GM21423 (cell line): Measurements from ENCODE around the gene KHDC1L.
A peak's percentile ranks its signal among the peaks of the same experiment; 100 is the strongest.
"Not testable (repeated sequence)": the region's sequence is repeated elsewhere in the genome, so short reads cannot be mapped to it uniquely, and the experiment has no call there.

Source experiments
- ATAC-seq: cut with Tn5 transposase; IDR thresholded peaks from one replicate; pipeline ENCODE4 v1.9.1; 2021; ENCODE audit warnings: mild to moderate bottlenecking, moderate library complexity; ENCODE audit not compliant: unreplicated experiment

KHDC1L gene

DNA sequence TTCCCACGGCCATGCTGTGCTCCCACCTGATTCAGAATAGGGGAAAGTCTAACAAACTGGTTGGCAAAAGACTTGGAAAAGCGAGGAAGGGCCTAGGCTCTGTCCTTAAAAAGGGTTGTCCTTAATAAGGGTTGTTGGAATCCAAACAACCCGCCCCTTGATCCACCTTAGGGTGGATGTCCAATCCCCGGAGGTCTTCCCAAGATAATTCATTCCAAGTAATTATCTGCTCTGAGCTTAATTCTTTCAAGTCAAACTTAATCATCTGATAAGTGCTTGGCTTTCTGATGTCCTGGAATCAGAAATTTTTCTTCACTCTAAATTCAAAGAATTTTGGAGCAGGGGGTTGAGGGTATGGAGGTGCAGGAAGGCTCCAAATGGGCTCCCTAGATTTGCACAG lies at the start of gene KHDC1L:
KHDC1L (minus strand) TSS at position 101 of the 400 bp plus-strand sequence; CDS start at position 13, 88 bp downstream.
- no peak for ATAC-seq

DNA sequence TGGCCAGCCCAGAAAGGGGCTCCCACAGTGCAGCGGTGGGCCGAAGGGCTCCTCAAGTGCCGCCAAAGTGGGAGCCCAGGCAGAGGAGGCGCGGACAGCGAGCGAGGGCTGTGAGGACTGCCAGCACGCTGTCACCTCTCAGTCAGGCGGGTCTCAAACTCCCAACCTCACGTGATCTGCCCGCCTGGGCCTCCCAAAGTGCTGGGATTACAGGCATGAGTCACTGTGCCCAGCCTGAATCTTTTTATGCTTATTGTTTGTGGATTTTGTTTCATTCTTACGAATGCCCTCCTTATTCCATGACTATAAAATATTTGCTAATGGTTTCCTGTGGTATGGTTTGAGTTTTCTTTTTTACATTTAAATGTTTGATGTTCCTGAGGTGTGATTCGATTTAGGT lies 44.0 kb upstream of the KHDC1L start:
- ATAC-seq: not testable (repeated sequence)

DNA sequence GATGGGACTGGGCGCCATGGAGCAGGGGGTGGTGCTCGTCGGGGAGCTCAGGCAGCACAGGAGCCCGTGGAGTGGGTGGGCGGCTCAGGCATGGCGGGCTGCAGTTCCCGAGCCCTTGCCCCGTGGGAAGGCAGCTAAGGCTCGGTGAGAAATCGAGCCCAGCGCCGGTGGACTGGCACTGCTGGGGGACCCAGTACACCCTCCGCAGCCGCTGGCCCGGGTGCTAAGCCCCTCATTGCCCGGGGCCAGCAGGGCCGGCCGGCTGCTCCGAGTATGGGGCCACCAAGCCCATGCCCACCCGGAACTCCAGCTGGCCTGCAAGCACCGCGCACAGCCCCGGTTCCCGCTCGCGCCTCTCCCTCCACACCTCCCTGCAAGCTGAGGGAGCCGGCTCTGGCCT lies 43.6 kb upstream of the KHDC1L start:
- ATAC-seq: not testable (repeated sequence)

DNA sequence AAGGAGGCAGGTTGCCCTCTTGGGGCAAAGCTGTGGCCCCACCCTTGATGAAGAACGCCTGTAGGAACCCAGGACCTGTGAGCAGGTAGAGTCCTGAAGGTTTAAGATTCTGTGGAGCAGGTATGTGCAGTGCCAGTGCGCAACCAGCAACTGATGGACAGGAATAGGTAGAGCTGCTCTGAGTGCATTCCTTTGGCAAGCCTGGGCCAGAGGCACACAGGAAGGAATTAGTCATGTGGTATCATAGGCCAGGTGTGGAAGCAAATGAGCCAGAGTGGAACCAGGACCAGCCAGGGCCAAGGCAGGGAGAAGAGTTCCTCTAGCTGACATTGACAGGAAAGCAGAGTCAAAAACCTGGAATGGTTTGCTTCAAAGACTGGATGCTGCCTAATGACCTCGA lies 39.1 kb upstream of the KHDC1L start:
- no peak for ATAC-seq

- ATAC-seq: peak; percentile 5
These were observed 38.2 kb upstream of the KHDC1L start for GRCh38 chr6:73263570-73263909.

DNA sequence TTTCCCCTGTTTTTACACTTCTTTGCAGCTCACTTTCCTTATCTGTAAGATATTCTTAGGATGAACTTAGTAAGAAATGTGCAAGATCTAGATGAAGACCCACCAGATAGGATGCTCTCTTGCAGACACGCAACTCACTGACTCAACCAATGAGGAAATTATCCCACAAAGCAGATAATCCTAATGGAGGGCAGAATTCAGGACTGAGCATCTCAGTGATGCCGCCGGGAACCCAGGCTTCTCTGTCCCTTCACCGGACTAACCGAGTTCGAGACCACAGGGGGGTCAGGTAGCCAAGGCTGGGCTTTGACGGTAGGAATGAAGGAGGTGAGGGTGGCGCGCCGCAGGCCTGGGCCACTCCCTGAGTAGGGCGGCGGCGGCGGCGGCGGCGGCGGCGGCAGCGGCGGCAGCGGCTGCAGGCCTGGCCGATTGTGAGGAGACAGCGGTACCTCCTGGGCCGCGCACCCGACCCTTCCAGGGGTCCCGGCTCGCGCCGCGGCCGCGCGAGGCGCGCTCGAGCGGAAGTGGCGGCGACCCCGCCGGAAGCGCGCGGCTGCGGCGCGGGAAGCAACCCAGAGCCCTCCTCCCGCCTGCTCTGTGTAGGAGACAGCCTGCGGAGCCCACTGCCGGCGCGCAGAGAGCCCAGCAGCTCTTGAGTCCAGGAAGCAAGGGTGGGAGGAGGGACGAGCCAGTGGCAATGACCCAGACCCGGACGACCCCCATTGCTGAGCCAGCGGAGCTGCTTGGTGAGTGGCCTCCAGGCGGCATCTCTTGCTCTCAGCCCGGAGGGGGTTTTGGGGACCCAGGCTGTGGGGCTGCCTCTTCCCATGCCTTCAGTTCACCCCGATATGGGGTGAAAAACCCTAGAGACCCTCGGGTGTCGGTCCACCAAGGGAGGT lies 37.6 kb upstream of the KHDC1L start, which contains the start of gene KHDC1:
KHDC1 (minus strand) TSS at position 526 of the 899 bp plus-strand sequence. CDS start 20,679 bp downstream, outside the sequence.
- ATAC-seq: peak; percentile 93

DNA sequence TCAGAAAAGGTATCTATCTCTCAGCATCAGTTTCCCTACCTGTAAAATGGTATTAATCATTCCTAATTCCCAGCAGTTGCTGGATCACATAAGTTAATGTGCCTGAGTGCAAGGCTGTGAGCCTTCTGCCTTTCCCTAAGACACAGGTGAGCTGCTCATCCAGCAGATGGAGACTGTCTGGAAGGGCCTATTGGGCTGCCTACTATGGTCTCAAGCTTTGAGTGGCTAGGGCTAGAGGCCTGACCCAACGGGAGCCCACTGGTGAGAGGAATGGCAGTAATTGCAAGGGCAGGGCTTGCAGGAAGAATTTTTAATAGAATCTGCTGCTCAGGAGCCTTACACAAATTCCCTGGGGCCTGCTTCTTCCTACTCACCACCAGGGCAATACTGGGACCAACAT lies 33.4 kb upstream of the KHDC1L start:
- ATAC-seq: no peak

GRCh38 chr6:73254323-73254722 lies 29.0 kb upstream of the KHDC1L start:
- not testable (repeated sequence) for ATAC-seq

- no peak for ATAC-seq
These were observed 27.4 kb upstream of the KHDC1L start for GRCh38 chr6:73252703-73253102.

DNA sequence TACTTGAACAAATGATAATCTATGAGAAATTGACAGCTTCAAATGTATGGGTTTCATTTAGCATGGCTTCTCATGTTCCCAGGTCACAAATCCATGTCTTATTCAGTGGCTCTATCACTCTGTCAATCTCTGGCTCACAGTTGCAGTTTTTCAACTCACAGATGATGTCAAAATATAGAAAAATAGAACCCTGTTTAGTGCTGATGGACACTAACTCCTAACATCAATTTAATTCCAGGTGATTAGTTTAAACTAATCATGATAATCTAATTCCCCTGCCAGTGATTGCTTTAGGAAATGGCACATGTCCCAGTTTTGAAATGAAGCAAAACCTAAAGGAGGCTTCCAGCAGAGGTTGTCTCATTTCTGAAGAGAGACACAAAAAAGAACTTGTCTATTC lies 24.7 kb upstream of the KHDC1L start:
- no peak for ATAC-seq

DNA sequence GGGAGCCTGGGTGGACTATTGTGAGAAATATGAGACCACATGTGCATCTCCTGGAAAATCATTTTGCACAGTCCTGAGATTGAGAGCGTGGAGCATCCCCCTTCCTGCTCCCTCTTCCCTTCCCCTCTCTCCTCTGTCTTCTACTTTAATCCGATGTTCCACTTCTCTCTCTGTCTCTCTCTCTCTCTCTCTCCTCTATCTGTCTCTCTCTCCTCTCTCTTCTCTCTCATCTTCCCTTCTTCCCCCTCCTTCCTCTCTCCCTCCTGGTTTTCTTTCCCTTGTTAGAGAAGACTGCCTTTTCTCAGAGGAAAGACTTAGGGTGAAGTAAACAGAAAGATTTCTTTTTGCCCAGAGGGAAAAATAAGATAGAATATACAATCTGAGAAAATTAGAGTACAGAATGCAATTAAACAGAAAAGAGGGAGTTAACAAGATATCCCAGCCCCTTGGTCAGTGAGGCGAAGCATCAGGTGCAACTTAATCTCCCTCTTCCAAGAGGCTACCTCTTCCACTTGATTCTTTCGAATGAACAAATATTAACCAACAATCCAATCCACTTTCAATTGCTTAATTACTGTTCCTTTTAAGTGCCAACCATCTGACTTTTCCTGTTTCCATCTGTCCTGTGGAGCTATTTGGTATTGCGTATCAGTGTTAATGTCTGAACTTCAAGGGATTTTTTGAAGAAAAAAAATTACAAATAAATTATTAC lies 23.1 kb upstream of the KHDC1L start:
- ATAC-seq: no peak

- no peak for ATAC-seq
These were observed 16.7 kb upstream of the KHDC1L start for GRCh38 chr6:73242001-73242400.

DNA sequence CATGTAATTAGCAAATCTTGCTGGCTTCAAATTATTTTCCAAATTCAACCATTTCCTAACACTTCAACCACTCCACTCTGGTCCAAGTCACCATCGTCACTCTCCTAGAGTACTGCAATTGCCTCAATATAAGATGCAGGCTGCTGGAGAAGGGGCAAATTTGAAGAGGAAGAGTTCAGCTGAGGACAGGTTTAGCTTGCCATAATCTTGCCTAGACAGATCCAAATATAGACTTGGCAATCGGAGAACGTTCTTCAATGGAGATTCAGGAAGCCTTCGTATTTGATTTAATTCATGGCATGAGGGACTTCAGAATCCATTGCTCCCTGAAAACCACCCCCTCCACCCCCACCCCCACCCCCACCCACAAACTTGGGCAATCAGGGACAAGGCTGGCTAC lies 15.4 kb upstream of the KHDC1L start:
- no peak for ATAC-seq

DNA sequence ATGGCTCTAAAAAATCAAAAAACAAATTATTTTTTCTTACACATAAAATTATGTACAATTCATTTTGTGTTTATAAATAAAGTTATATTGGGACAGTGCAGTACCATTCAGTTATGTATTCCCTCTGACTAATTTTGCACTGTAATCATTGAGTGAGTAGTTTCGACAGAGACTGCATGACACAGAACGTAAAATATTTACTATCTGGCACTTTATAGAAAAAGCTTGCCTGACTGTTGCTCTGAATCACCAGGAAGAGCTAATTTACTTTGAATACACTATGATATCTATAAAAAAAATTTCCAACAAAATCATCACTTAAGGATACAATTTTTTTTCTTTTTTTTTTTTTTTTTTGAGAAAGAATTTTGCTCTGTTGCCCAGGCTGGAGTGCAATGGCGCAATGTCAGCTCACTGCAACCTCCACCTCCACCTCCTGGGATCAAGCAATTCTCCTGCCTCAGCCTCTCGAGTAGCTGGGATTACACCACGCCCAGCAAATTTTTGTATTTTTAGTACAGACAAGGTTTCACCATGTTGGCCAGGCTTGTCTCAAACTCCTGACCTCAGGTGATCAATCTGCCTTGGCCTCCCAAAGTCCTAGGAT lies 11.0 kb upstream of the KHDC1L start:
- ATAC-seq: no peak

DNA sequence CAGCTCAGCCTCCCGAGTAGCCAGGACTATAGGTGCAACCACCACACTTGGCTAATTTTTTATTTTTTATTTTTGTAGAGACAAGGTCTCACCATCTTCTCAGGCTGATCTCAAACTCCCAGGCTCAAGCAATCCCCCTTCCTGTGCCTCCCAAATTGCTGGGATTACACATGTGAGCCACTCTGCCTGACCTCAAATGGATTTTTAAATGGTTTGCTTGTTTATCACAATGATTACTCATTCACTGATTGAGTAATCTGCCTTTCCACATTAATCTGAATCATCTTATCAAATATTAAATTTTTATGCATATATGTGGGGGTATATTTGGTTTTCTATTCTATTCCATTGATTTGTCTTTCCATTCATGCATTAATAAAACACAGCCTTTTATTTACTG lies 9.4 kb upstream of the KHDC1L start:
- no peak for ATAC-seq

DNA sequence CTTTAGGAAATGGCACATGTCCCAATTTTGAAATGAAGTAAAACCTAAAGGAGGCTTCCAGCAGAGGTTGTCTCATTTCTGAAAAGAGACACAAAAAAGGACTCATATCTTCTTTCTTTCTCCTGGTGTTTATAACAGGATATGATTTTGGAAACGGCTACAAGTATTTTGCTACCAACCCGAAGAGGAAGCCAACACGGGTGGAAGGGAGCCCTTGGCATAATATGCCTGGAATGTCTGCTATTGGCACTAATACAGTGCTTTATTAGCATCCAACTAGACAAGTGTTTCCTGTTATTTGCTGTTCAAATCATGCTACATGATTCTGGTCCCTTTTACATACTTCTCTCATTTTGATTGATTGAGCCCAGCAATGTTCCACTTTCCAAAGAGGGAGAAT lies 8.7 kb upstream of the KHDC1L start:
- not testable (repeated sequence) for ATAC-seq

DNA sequence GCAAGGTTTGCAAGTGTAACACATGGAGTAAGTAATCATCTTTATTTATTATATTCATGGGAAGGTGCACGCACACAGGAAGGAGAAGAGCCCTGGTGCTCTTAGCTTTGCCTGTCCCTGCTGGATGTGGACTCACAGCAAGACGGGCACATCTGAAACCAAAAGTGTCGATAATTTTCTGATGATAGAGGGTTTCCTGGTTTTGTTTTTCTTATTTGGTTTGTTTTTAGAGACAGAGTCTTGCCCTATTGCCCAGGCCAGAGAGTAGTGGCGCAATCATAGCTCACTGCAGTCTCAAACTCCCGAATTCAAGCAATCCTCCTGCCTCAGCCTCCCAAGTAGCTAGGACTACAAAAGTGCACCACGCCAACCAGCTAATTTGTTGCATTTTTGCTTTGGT lies 7.8 kb upstream of the KHDC1L start:
- no peak for ATAC-seq

GRCh38 chr6:73231986-73232391 lies 6.7 kb upstream of the KHDC1L start:
- ATAC-seq: peak; percentile 63

GRCh38 chr6:73227606-73228255 lies 2.4 kb upstream of the KHDC1L start:
- no peak for ATAC-seq

DNA sequence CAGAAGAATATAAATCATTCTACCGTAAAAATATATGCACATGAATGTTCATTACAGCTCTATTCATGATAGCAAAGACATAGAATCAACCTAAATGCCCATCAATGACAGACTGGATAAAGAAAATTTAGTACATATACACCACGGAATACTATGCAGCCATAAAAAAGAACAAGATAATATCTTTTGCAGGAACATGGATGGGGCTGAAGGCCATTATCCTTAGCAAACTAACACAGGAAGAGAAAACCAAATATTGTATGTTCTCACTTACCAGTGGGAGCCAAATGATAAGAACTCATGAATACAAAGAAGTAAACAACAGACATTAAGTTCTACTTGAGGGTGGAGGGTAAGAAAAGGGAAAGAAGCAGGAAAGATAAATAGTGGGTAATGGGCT lies 8.4 kb downstream of the KHDC1L start:
- no peak for ATAC-seq

GRCh38 chr6:73209117-73209516 lies 16.2 kb downstream of the KHDC1L start:
- ATAC-seq: no peak
